GM12892 (cell line): ENCODE data around the gene EPB41L3.

Source experiments
- POLR2A ChIP-seq: IDR thresholded peaks from 2 replicates; pipeline ENCODE4 v1.6.1; 2011; ENCODE audit warnings: low read depth, low read length, control low read depth
- POLR2AphosphoS5 ChIP-seq: IDR thresholded peaks from 2 replicates; pipeline ENCODE4 v1.6.1; 2011; ENCODE audit warnings: low read depth, low read length, control low read depth
- TAF1 ChIP-seq: IDR thresholded peaks from 2 replicates; pipeline ENCODE4 v1.6.1; 2011; ENCODE audit warnings: low read depth, mild to moderate bottlenecking, control low read depth, low read length, borderline replicate concordance

GRCh38 chr18:5476961-5477800, 66.6 kb downstream of the EPB41L3 start:
- TF ChIP-seq POLR2A (no peak), POLR2AphosphoS5 (no peak), TAF1 (no peak)
